ENCODE measurements around the gene THBS2.
"Not testable (repeated sequence)": the region's sequence is repeated elsewhere in the genome, so short reads cannot be mapped to it uniquely, and the experiment has no call there.

THBS2 gene

GRCh38 chr6:169231790-169232506 is 21.7 kb downstream of the THBS2 start:
- no peak for DNase-seq (ENCODE audit: low read depth, low spot score)

- no peak for DNase-seq (ENCODE audit: low read depth, low spot score)
Observed at GRCh38 chr6:169230946-169231789, 22.5 kb downstream of the THBS2 start.

- no peak for DNase-seq (ENCODE audit: low read depth, low spot score)
Observed at GRCh38 chr6:169230322-169230665, 23.4 kb downstream of the THBS2 start.

- no peak for DNase-seq (ENCODE audit: low read depth, low spot score)
Observed at GRCh38 chr6:169229615-169230321, 23.9 kb downstream of the THBS2 start.

GRCh38 chr6:169227116-169227515 is 26.5 kb downstream of the THBS2 start:
- DNase-seq (ENCODE audit: low read depth, low spot score): no peak

GRCh38 chr6:169225887-169226286 is 27.8 kb downstream of the THBS2 start:
- no peak for DNase-seq (ENCODE audit: low read depth, low spot score)

- DNase-seq (ENCODE audit: low read depth, low spot score): no peak
Observed at GRCh38 chr6:169225131-169225576, 28.5 kb downstream of the THBS2 start.

- no peak for DNase-seq (ENCODE audit: low read depth, low spot score)
Observed at GRCh38 chr6:169224716-169225115, 28.9 kb downstream of the THBS2 start.

- no peak for DNase-seq (ENCODE audit: low read depth, low spot score)
Observed at GRCh38 chr6:169224185-169224695, 29.4 kb downstream of the THBS2 start.

GRCh38 chr6:169223006-169223405 is 30.6 kb downstream of the THBS2 start:
- no peak for DNase-seq (ENCODE audit: low read depth, low spot score)

- no peak for DNase-seq (ENCODE audit: low read depth, low spot score)
Observed at GRCh38 chr6:169222126-169222525, 31.5 kb downstream of the THBS2 start.

- DNase-seq (ENCODE audit: low read depth, low spot score): no peak
Observed at GRCh38 chr6:169221264-169221663, 32.4 kb downstream of the THBS2 start.

GRCh38 chr6:169220068-169220964 is 33.3 kb downstream of the THBS2 start:
- DNase-seq (ENCODE audit: low read depth, low spot score): no peak

- no peak for DNase-seq (ENCODE audit: low read depth, low spot score)
Observed at GRCh38 chr6:169217972-169218371, 35.7 kb downstream of the THBS2 start.

GRCh38 chr6:169216830-169217229 is 36.8 kb downstream of the THBS2 start:
- no peak for DNase-seq (ENCODE audit: low read depth, low spot score)

GRCh38 chr6:169215201-169215681 is 38.4 kb downstream of the THBS2 start:
- no peak for DNase-seq (ENCODE audit: low read depth, low spot score)

- DNase-seq (ENCODE audit: low read depth, low spot score): not testable (repeated sequence)
Observed at GRCh38 chr6:169214789-169215188, 38.9 kb downstream of the THBS2 start.

- DNase-seq (ENCODE audit: low read depth, low spot score): no peak
Observed at GRCh38 chr6:169213814-169214520, 39.7 kb downstream of the THBS2 start.

GRCh38 chr6:169212897-169213813 is 40.5 kb downstream of the THBS2 start:
- DNase-seq (ENCODE audit: low read depth, low spot score): peak; percentile 71

Data from activated CD4-positive, CD25-positive, alpha-beta regulatory T cell treated with anti-CD3 and anti-CD28 coated beads, Interleukin-2, amount 50 U/mL, for 16 hours (primary cell).